Measurements from ENCODE around the gene DZIP1L. TPM values are rescaled to one million over a fixed set of nuclear protein-coding genes. Genes with fewer than 3 reads are reported as not detected.
A peak's percentile ranks its signal among the peaks of the same experiment; 100 is the strongest.

DZIP1L gene
- total RNA-seq, 1 donor from 2014 or later = 23.4 TPM

- H3K4me3 Mint-ChIP-seq (ENCODE audit: unreplicated experiment) = no peak overlapping the region
- no peaks in the 10 kb centered on the region for H3K4me1 Mint-ChIP-seq (ENCODE audit: unreplicated experiment)
- no peaks in the 10 kb centered on the region for H3K27me3 Mint-ChIP-seq (ENCODE audit: unreplicated experiment)
- no peak for TF ChIP-seq CTCF (IDR thresholded peaks at IDR 0.05)
- DNase-seq (ENCODE audit: extremely low spot score, unreplicated experiment) = no peak
- no peak overlapping the region for H3K27ac Mint-ChIP-seq (ENCODE audit: unreplicated experiment)
- no peaks in the 10 kb centered on the region for H3K9me3 Mint-ChIP-seq (ENCODE audit: unreplicated experiment)
- peaks cover 11% of the 10 kb centered on the region for H3K36me3 Mint-ChIP-seq (ENCODE audit: unreplicated experiment)
These were observed 87.6 kb downstream of the DZIP1L start for GRCh38 chr3:138027821-138028220.

GRCh38 chr3:138025553-138025952 is 89.9 kb downstream of the DZIP1L start:
- H3K4me1 Mint-ChIP-seq (ENCODE audit: unreplicated experiment) = no peaks in the 10 kb centered on the region
- no peaks in the 10 kb centered on the region for H3K27me3 Mint-ChIP-seq (ENCODE audit: unreplicated experiment)
- no peaks in the 10 kb centered on the region for H3K9me3 Mint-ChIP-seq (ENCODE audit: unreplicated experiment)
- TF ChIP-seq CTCF (IDR thresholded peaks at IDR 0.05) = no peak
- peaks cover 6% of the 10 kb centered on the region for H3K36me3 Mint-ChIP-seq (ENCODE audit: unreplicated experiment)
- no peak overlapping the region for H3K27ac Mint-ChIP-seq (ENCODE audit: unreplicated experiment)
- no peak for DNase-seq (ENCODE audit: extremely low spot score, unreplicated experiment)
- H3K4me3 Mint-ChIP-seq (ENCODE audit: unreplicated experiment) = no peak overlapping the region

GRCh38 chr3:138023754-138024153 is 91.7 kb downstream of the DZIP1L start:
- H3K36me3 Mint-ChIP-seq (ENCODE audit: unreplicated experiment) = no peaks in the 10 kb centered on the region
- no peaks in the 10 kb centered on the region for H3K27me3 Mint-ChIP-seq (ENCODE audit: unreplicated experiment)
- TF ChIP-seq CTCF (IDR thresholded peaks at IDR 0.05) = no peak

GRCh38 chr3:138019281-138020069 is 95.9 kb downstream of the DZIP1L start:
- H3K36me3 Mint-ChIP-seq (ENCODE audit: unreplicated experiment) = peaks cover 2% of the 10 kb centered on the region
- no peaks in the 10 kb centered on the region for H3K27me3 Mint-ChIP-seq (ENCODE audit: unreplicated experiment)
- H3K4me1 Mint-ChIP-seq (ENCODE audit: unreplicated experiment) = no peaks in the 10 kb centered on the region
- DNase-seq (ENCODE audit: extremely low spot score, unreplicated experiment) = no peak
- no peak overlapping the region for H3K27ac Mint-ChIP-seq (ENCODE audit: unreplicated experiment)
- TF ChIP-seq CTCF (IDR thresholded peaks at IDR 0.05) = no peak
- H3K9me3 Mint-ChIP-seq (ENCODE audit: unreplicated experiment) = no peaks in the 10 kb centered on the region
- no peak overlapping the region for H3K4me3 Mint-ChIP-seq (ENCODE audit: unreplicated experiment)

More at GRCh38 chr3:138023754-138024153, 91.7 kb downstream of the DZIP1L start:
- H3K27ac Mint-ChIP-seq (ENCODE audit: unreplicated experiment) = no peak overlapping the region
- no peaks in the 10 kb centered on the region for H3K4me1 Mint-ChIP-seq (ENCODE audit: unreplicated experiment)
- no peak overlapping the region for H3K4me3 Mint-ChIP-seq (ENCODE audit: unreplicated experiment)
- H3K9me3 Mint-ChIP-seq (ENCODE audit: unreplicated experiment) = no peaks in the 10 kb centered on the region
- DNase-seq (ENCODE audit: extremely low spot score, unreplicated experiment) = no peak

DNA sequence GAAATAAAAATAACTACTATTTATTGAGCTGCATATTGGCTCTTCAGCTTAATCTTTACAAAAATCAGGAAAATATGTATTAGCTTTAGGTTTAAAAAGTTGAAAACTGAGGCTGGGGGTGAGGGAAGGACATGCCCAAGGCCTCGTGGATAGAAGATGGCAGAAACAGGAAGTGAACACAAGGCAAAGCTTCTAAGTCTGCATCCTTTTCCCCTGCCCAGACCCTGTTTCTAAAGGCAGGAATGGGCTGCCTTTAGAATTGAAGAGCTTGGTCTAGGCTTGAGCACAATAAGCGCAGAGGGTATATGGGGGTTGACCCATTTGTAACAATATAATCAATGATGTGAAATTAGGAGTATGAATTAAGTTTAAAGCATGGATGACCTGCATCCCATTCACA is 99.3 kb downstream of the DZIP1L start:
- H3K9me3 Mint-ChIP-seq (ENCODE audit: unreplicated experiment) = no peaks in the 10 kb centered on the region
- peaks cover 2% of the 10 kb centered on the region for H3K36me3 Mint-ChIP-seq (ENCODE audit: unreplicated experiment)
- no peak overlapping the region for H3K4me3 Mint-ChIP-seq (ENCODE audit: unreplicated experiment)
- DNase-seq (ENCODE audit: extremely low spot score, unreplicated experiment) = peak; percentile 13
- no peaks in the 10 kb centered on the region for H3K27me3 Mint-ChIP-seq (ENCODE audit: unreplicated experiment)
- H3K4me1 Mint-ChIP-seq (ENCODE audit: unreplicated experiment) = no peaks in the 10 kb centered on the region
- no peak for TF ChIP-seq CTCF (IDR thresholded peaks at IDR 0.05)
- no peak overlapping the region for H3K27ac Mint-ChIP-seq (ENCODE audit: unreplicated experiment)
